SKM-1 treated with dmso at 0.1 percent for 144 hours (cell line): Measurements from ENCODE around the gene SLC29A4.
"Not testable (repeated sequence)": the region's sequence is repeated elsewhere in the genome, so short reads cannot be mapped to it uniquely, and the experiment has no call there.

ENCODE experiments used
- DNase-seq: peaks from one replicate; lab custom pipeline; 2025; ENCODE audit not compliant: unreplicated experiment; lab: John Stamatoyannopoulos, UW

Gene SLC29A4

GRCh38 chr7:5320802-5321396 is 38.2 kb downstream of the SLC29A4 start:
- DNase-seq: no peak

- DNase-seq: no peak
Observed at GRCh38 chr7:5322621-5323410, 40.1 kb downstream of the SLC29A4 start.

DNA sequence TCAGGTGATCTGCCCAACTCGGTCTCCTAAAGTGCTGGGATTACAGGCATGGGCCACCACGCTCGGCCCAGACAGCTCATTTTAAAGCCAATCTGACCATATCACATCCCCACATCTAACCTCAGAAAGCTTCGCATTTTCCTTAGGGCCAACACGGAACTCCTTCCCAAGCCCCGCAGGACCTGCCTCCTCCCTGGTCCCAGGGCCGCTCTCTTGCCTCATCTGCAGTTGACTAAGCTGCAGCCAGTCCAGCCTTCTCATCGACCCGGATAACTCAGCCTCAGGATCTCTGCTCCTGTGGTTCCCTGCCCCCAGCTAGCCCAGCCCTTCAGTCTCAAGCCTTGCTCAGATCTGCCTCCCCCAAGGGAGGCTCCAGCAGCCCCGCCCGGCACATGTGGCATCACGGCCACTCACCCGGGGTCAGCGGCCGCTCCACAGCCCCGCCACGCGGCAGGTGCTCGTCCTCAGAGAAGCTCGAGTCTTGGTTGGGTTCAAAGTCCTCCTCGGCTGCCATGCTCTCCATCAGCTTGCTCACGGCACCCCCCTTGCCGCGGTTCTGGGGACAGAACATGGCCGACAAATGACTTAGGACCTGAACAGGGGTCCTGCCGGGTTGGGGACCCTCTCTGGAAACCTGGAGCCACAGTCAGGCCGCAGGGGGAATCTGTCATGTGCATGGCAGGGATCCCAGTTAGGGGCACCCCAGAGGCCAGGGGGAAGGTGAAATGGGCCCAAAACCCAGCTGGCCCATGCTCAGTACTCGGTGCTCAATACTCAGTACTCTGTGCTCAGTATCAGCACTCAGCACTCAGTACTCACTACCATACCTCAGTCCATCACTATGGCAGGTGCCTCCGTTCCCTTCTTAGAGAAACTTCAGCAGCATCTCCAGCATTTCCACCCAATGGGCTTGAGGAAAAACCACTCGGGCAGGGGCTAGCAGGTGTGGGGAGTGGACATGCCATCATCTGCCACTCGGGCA is 41.3 kb downstream of the SLC29A4 start:
- DNase-seq: not testable (repeated sequence)

DNA sequence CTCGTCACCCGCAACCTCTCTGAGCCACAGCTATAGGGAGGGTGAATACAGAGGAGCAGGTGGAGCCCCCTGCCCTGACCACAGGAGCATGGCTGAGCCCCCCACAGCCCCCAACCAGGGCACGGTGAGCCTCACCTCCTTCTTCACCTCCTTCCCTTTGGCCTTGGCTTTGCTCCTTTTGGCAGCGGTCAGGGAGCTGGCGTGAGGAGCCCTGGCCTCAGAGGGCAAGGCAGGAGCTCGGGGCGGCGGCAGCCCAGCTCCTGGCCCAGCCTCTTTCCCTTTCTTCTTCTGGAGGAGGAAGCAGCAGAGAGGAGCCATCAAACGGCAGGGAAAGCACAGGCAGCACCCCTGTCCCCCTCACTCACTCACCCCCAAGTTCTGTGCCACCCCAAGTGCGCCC is 42.2 kb downstream of the SLC29A4 start:
- DNase-seq: no peak

DNA sequence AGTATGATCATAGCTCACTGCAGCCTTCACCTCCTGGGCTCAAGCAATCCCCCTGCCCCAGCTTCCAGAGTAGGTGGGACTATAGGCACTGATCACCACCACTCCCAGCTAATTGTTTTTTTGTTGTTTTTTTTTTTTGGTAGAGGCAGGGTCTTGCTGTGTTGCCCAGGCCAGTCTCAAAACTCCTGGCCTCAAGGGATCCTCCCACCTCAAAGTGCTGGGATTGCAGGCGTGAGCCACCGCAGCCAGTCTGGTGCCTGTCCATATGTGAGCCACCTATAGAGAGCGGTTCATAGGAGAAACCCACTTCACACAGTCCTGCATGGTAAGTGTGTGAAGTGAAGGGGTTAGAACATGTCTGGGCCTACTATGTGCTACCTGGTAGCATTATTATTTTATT is 47.5 kb downstream of the SLC29A4 start:
- no peak for DNase-seq

GRCh38 chr7:5332579-5332978 is 49.8 kb downstream of the SLC29A4 start:
- DNase-seq: no peak

DNA sequence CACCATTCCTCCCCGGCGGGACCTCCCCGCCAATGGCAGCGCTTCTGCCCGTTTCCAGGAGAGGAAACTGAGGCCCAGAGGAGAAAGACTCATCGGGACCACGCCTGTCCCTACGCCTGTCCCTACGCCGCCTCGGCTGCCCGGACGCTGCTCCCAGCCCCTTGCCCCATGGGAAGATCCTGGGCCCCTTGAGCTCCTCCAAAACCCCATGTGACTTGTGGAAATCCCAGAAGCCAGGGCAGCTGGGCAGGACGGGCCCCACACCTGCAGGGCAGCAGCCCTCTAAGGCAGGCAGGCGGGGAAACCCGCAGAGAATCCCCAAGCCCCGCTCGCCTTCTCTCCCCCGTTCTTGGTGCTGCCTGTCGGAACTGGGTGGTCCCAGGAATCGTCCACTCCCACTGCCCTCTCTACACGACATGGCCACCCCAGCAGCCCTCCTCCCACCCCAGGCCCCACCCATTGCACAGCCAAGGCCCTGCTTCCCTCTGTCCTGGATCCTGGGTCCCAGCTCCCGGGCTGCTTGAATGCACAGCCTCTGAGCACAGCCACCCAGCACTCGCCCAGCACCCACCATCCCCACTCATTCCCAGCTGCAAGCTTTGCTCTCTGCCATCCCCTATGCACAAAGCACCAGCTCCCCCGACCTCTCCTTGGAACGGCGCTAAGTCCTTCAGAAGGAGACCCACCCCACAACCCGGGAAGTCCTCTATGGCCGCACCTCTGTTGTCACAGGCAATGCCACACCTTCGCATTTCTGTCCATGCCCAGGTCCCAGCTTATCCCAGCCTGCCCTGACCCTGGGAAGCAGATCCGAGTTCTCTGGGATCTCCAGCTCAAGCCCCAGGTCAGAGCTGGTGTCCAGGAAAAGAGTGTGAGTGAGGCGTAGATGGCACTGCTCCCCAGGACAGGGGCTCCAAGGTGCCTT is 50.6 kb downstream of the SLC29A4 start:
- no peak for DNase-seq

- no peak for DNase-seq
Observed at GRCh38 chr7:5334671-5335070, 51.9 kb downstream of the SLC29A4 start.

- DNase-seq: no peak
Observed at GRCh38 chr7:5337047-5337446, 54.3 kb downstream of the SLC29A4 start.

- DNase-seq: no peak
Observed at GRCh38 chr7:5339955-5340354, 57.2 kb downstream of the SLC29A4 start.

DNA sequence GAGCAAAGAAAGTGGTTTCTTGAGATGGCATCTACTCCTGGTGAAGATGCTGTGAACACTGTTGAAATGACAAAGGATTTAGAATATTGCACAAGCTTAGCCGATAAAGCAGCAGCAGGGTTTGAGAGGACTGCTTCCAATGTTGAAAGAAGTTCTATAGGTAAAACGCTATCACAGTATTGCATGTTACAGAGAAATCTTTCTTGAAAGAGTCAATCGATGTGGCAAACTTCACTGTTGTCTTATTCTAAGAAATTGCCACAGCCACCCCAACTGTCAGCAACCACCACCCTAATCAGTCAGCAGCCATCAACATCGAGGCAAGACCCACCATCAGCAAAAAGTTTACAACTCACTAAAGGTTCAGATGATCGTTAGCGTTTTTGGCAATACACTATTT is 59.9 kb downstream of the SLC29A4 start:
- no peak for DNase-seq

GRCh38 chr7:5343884-5344283 is 61.1 kb downstream of the SLC29A4 start:
- DNase-seq: no peak

DNA sequence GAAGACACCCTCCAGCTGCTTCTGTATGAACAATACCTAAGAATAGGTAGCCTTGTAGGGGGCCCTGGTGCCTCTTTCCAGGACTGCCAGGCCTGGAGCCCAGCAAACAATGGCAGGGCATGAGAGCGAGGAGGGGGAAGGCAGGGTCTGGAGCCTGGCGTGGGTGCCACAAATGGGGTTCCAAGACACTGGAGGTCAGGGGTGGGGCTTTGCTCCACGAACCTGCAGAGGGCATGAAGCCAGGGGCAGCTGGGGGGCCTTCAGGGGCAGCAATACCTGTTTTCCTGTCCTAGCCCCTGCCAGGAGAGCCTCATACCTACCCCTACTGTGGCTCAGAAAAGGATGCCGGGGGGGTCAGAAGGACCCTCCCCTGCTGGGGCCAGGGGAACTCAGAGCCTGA is 61.6 kb downstream of the SLC29A4 start:
- no peak for DNase-seq

DNA sequence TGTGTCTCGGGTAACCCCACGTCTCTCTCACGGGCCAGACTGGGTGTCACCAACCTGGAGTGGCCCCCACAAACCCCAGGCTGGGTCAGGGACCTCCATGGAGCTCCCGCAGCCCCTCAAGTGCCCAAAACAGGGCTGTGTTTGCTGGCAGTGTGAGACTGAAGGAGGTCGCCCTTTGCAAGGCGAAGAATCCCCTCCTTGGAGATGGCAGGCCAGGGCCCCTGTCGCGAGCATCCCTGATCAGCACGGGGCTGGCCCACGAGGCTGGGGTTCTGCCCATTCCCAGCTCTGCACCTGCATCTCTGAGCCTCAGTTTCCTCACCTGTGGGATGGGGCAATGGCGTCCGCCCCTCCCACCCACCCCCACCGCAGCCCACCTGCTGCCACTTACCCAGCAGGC is 62.4 kb downstream of the SLC29A4 start:
- DNase-seq: no peak

- DNase-seq: no peak
Observed at GRCh38 chr7:5345671-5346070, 62.9 kb downstream of the SLC29A4 start.

GRCh38 chr7:5348134-5349004 is 65.6 kb downstream of the SLC29A4 start:
- DNase-seq: no peak

DNA sequence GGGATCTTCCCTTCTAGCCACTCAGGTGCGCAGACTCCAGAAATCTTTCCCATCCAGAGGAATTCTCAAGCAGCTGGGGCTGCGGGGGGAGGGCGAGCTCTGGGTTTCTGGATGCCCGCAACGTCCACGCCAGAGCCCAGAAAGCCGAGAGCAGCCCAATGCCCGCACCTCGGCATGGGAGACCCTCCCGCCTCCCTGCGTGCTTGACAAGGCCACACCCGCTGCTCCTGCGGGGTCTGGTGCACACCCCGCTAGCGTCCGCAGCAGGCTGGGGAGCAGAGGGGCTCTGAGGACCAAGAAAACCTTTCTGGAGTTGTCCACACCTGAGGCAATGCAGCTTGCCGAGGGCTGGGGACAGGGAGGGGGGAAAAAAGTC is 66.2 kb downstream of the SLC29A4 start:
- DNase-seq: no peak

DNA sequence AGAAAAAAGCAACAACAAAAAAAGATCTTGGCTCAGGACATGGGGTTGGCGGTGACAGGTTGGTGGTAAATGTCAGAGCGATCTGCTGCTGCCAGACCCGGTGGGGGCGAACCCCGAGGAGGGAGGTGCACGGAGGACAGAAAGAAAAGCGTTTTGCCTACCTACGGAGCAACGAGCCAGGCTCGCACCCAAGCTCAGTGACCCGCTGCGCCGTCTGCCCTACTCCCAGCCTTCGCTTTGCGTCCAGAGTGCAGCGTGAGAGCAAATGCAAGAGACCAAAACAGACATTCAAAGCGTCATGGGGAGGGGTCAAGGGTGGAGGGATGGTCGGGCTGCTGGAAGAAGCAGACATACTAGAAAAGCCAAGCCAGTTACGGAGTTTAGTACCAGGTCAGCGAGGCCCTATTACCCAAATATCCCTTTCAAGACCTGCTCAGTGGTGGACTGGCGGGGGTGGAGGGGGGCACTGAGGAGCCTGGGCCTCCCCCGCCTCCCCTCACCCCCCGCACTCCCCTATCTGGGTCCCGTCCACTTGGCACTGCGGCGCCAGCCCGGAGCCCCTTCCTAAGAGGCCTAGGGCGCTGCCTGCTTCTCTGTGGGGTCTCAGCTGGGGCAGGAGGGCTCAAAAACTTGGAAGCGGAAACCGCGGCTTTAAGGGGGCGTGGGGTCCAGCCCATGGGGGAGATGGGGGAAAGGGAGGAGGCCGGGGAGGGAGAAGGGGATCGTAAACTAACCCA is 66.9 kb downstream of the SLC29A4 start:
- DNase-seq: no peak

- DNase-seq: no peak
Observed at GRCh38 chr7:5350174-5350463, 67.4 kb downstream of the SLC29A4 start.
